ENCODE measurements around the gene FHOD3.

The FHOD3 gene

DNA sequence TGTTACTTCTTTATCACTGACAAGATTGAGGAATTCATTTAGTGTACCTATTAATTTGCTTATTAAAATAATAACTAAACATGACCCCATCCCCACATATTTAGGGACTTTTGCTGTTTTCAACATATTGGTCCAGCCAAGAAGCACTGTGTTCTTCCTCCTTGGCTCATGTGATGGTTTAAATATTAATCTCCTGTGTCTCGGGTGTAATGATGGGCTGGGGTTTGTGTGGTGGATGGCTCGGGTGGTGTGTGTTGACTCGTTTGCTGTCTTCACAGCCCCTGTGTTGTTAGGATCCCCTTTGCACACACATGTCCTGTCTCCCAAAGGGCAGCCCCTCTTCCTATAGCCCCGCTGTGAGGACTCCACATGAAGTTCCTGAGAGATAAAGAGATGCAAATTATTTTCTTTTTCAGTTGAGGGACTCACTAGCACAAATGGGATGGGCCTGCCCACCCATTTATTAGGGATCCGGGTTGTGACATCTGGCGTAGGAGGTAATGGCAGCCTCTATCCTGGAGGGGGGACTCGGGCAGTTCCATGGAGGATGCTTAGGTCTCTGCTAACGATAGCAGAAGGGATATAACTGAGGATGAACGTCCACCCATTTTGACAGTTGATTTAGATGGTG is 53.4 kb downstream of the FHOD3 start:
- Histone ChIP-seq H3K9me3 (ENCODE audit: insufficient read depth, low read depth, low read length) (no peaks in the 10 kb centered on the region), H3K9me2 (replicated peaks; ENCODE audit: low read depth, low read length) (no peaks in the 10 kb centered on the region), H3K36me3 (ENCODE audit: insufficient read depth, low read length) (no peaks in the 10 kb centered on the region), H3K4me1 (ENCODE audit: insufficient read depth, low read length, poor library complexity, severe bottlenecking) (no peaks in the 10 kb centered on the region), H3K9ac (ENCODE audit: low read depth, low read length, poor library complexity, severe bottlenecking) (no peak overlapping the region), H4K20me1 (ENCODE audit: insufficient read depth, low read length, poor library complexity, severe bottlenecking) (no peaks in the 10 kb centered on the region), H3F3A (ENCODE audit: low read depth) (no peaks in the 10 kb centered on the region), H3K4me3 (ENCODE audit: low read length, poor library complexity, severe bottlenecking) (no peak overlapping the region), H2AFZ (ENCODE audit: low read length) (no peak overlapping the region), H3K4me2 (ENCODE audit: low read depth, low read length, poor library complexity, severe bottlenecking) (no peak overlapping the region), H3K27me3 (ENCODE audit: insufficient read depth, low read length, poor library complexity, severe bottlenecking) (no peaks in the 10 kb centered on the region), H3K79me2 (ENCODE audit: insufficient read depth, low read length) (no peaks in the 10 kb centered on the region)
- no peak for TF ChIP-seq EZH2phosphoT487 (IDR thresholded peaks at IDR 0.05; ENCODE audit: borderline replicate concordance)
- TF ChIP-seq, protein P1, sequence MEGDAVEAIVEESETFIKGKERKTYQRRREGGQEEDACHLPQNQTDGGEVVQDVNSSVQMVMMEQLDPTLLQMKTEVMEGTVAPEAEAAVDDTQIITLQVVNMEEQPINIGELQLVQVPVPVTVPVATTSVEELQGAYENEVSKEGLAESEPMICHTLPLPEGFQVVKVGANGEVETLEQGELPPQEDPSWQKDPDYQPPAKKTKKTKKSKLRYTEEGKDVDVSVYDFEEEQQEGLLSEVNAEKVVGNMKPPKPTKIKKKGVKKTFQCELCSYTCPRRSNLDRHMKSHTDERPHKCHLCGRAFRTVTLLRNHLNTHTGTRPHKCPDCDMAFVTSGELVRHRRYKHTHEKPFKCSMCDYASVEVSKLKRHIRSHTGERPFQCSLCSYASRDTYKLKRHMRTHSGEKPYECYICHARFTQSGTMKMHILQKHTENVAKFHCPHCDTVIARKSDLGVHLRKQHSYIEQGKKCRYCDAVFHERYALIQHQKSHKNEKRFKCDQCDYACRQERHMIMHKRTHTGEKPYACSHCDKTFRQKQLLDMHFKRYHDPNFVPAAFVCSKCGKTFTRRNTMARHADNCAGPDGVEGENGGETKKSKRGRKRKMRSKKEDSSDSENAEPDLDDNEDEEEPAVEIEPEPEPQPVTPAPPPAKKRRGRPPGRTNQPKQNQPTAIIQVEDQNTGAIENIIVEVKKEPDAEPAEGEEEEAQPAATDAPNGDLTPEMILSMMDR (conservative IDR thresholded peaks at IDR 0.05; ENCODE audit: low read length), result no peak

DNA sequence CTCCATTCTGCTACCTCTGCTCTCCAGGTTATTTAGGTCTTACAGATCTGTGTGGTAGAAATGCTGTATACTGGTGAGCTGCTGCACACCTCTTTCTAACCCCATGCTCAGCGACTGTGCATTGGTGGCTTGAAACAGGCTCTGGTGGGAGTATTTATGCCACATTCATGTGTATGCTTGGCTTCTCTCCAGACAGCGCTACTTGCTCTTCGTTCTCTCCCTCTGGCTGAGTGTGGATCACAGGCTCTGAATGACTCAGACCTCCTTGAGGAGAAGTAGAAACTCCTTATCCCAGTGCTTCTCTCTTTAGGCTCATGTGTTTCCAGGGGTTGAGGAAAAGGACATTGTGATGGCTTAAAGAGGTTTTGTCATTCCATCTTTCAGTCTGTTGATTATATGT is 54.9 kb downstream of the FHOD3 start:
- H3K9me2 ChIP-seq (replicated peaks; ENCODE audit: low read depth, low read length), result no peaks in the 10 kb centered on the region
- no peak overlapping the region for H3K4me2 ChIP-seq (ENCODE audit: low read depth, low read length, poor library complexity, severe bottlenecking)
- no peak overlapping the region for H3K4me3 ChIP-seq (ENCODE audit: low read length, poor library complexity, severe bottlenecking)
- no peaks in the 10 kb centered on the region for H3K36me3 ChIP-seq (ENCODE audit: insufficient read depth, low read length)
- H3K9me3 ChIP-seq (ENCODE audit: insufficient read depth, low read depth, low read length), result no peaks in the 10 kb centered on the region
- H3K4me1 ChIP-seq (ENCODE audit: insufficient read depth, low read length, poor library complexity, severe bottlenecking), result no peaks in the 10 kb centered on the region
- H2AFZ ChIP-seq (ENCODE audit: low read length), result no peak overlapping the region
- H3K27me3 ChIP-seq (ENCODE audit: insufficient read depth, low read length, poor library complexity, severe bottlenecking), result no peaks in the 10 kb centered on the region
- no peak overlapping the region for H3K9ac ChIP-seq (ENCODE audit: low read depth, low read length, poor library complexity, severe bottlenecking)
- no peaks in the 10 kb centered on the region for H3F3A ChIP-seq (ENCODE audit: low read depth)
- no peaks in the 10 kb centered on the region for H3K79me2 ChIP-seq (ENCODE audit: insufficient read depth, low read length)
- H4K20me1 ChIP-seq (ENCODE audit: insufficient read depth, low read length, poor library complexity, severe bottlenecking), result no peaks in the 10 kb centered on the region
- TF ChIP-seq EZH2phosphoT487 (IDR thresholded peaks at IDR 0.05; ENCODE audit: borderline replicate concordance), result no peak
- TF ChIP-seq, protein P1 (conservative IDR thresholded peaks at IDR 0.05; ENCODE audit: low read length), result no peak

DNA sequence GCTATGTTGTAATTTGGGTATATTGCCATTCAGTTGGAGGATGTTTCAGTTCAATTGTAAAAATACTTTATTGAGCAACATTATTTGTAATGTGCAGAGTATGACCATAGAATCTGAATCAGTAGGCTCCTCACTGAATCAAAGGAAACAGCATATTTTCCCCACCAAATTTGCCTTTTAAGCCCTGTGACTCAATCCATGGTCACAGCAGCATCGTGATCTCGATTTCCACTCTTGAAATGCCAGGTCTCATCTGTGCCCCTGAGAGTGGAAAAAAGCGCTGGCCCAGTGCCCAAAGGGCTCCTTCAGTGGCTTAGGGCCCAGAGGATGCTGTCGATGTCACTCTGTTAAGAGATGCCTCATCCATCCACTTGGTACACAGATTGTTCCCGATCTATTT is 57.5 kb downstream of the FHOD3 start:
- Histone ChIP-seq H4K20me1 (ENCODE audit: insufficient read depth, low read length, poor library complexity, severe bottlenecking) (no peaks in the 10 kb centered on the region), H3F3A (ENCODE audit: low read depth) (no peaks in the 10 kb centered on the region), H3K9me3 (ENCODE audit: insufficient read depth, low read depth, low read length) (no peaks in the 10 kb centered on the region), H3K79me2 (ENCODE audit: insufficient read depth, low read length) (no peaks in the 10 kb centered on the region), H3K9ac (ENCODE audit: low read depth, low read length, poor library complexity, severe bottlenecking) (no peak overlapping the region), H3K4me3 (ENCODE audit: low read length, poor library complexity, severe bottlenecking) (no peak overlapping the region), H3K4me1 (ENCODE audit: insufficient read depth, low read length, poor library complexity, severe bottlenecking) (no peaks in the 10 kb centered on the region), H3K27me3 (ENCODE audit: insufficient read depth, low read length, poor library complexity, severe bottlenecking) (no peaks in the 10 kb centered on the region), H3K4me2 (ENCODE audit: low read depth, low read length, poor library complexity, severe bottlenecking) (no peak overlapping the region), H3K36me3 (ENCODE audit: insufficient read depth, low read length) (no peaks in the 10 kb centered on the region), H3K9me2 (replicated peaks; ENCODE audit: low read depth, low read length) (no peaks in the 10 kb centered on the region), H2AFZ (ENCODE audit: low read length) (no peak overlapping the region)
- TF ChIP-seq EZH2phosphoT487 (IDR thresholded peaks at IDR 0.05; ENCODE audit: borderline replicate concordance), result no peak
- TF ChIP-seq, protein P1 (conservative IDR thresholded peaks at IDR 0.05; ENCODE audit: low read length), result no peak
